K562 (cell line): Measurements from ENCODE around the gene CENPO. TPM values are rescaled to one million over a fixed set of nuclear protein-coding genes. Genes with fewer than 3 reads are reported as not detected.
A peak's percentile ranks its signal among the peaks of the same experiment; 100 is the strongest.

ENCODE experiments used
- ARID1B ChIP-seq: fragments of 450-650 bp; IDR thresholded peaks from 2 replicates; pipeline ENCODE4 v1.6.1; 2016; ENCODE audit warnings: antibody characterized with exemption, mild to moderate bottlenecking, inconsistent platforms
- CBFA2T2 ChIP-seq: fragments of 450-650 bp; conservative IDR thresholded peaks from 2 replicates; pipeline ENCODE4 v1.6.1; 2017; ENCODE audit warnings: mild to moderate bottlenecking
- CBFA2T3 ChIP-seq: fragments of 450-650 bp; IDR thresholded peaks from 2 replicates; pipeline ENCODE4 v1.6.1; 2017
- CREB5 ChIP-seq: fragments of 250-450 bp; sonication (Bioruptor Pico); IDR thresholded peaks from 2 replicates; pipeline ENCODE4 v1.5.0; 2020; ENCODE audit warnings: mild to moderate bottlenecking
- CREBBP ChIP-seq: IDR thresholded peaks from one replicate; pipeline ENCODE4 v1.6.1; 2012; ENCODE audit warnings: low read depth, mild to moderate bottlenecking, control low read depth, inconsistent platforms, low read length
- DPF2 ChIP-seq: fragments of 450-650 bp; IDR thresholded peaks from 2 replicates; pipeline ENCODE4 v1.6.1; 2016
- MEF2D ChIP-seq: conservative IDR thresholded peaks from 2 replicates; pipeline ENCODE4 v1.6.1; 2016; ENCODE audit warnings: low read depth, missing genetic modification characterization, missing compliant biosample characterization
- NCOR1 ChIP-seq: fragments of 450-650 bp; IDR thresholded peaks from 2 replicates; pipeline ENCODE4 v1.6.1; 2016; ENCODE audit warnings: mild to moderate bottlenecking, moderate library complexity
- PHTF2 ChIP-seq: fragments of 250-450 bp; sonication (Bioruptor Pico); IDR thresholded peaks from 2 replicates; pipeline ENCODE4 v1.5.0; 2021; ENCODE audit warnings: mild to moderate bottlenecking
- REST ChIP-seq, 2 experiments: fragments of 450-650 bp; formaldehyde crosslinking in 1 of 2; IDR thresholded peaks; 2 replicates each; pipeline versions ENCODE4 v1.4.0 to v1.6.1; 2014 to 2020; ENCODE audit warnings: mild to moderate bottlenecking in 2 of 2, borderline replicate concordance in 1 of 2, low read depth in 1 of 2
- SFPQ ChIP-seq: fragments of 200-400 bp; formaldehyde crosslinking; IDR thresholded peaks from 2 replicates; pipeline ENCODE4 v1.6.1; 2017; ENCODE audit warnings: mild to moderate bottlenecking, low read depth, low read length, moderate library complexity
- SIN3B ChIP-seq: fragments of 450-650 bp; IDR thresholded peaks from 2 replicates; pipeline ENCODE4 v1.6.1; 2017; ENCODE audit warnings: low read depth, mild to moderate bottlenecking, moderate library complexity
- TAL1 ChIP-seq: fragments of 450-650 bp; IDR thresholded peaks from 2 replicates; pipeline ENCODE4 v1.6.1; 2016; ENCODE audit warnings: mild to moderate bottlenecking
- TCF3 ChIP-seq: sonication (generic); formaldehyde crosslinking; IDR thresholded peaks from 2 replicates; pipeline ENCODE4 v1.4.0; 2020; ENCODE audit warnings: mild to moderate bottlenecking, missing genetic modification reagents
- TEAD4 ChIP-seq, 2 experiments: sonication (generic) in 1 of 2; formaldehyde crosslinking in 1 of 2; IDR thresholded peaks; 2 replicates each; pipeline versions ENCODE4 v1.6.1 to v1.8.0; 2012 to 2022; ENCODE audit warnings: borderline replicate concordance in 1 of 2, inconsistent platforms in 1 of 2, low read length in 1 of 2, mild to moderate bottlenecking in 1 of 2, missing genetic modification reagents in 1 of 2
- ZNF766 ChIP-seq: fragments of 200-800 bp; sonication (Bioruptor generic); conservative IDR thresholded peaks from 2 replicates; pipeline ENCODE4 v1.6.1; 2016; ENCODE audit warnings: missing genetic modification characterization, missing compliant biosample characterization
- polyA plus RNA-seq, 8 experiments: library from polyadenylated mRNA; depleted of rRNA in 4 of 8; stranded (reverse) in 5 of 8; unstranded in 3 of 8; fragments of >200 nt; fragmentation: Nextera tagmentation in 2 of 8; fragmentation: Illumina TruSeq in 1 of 8; extraction: Ambion mirVana in 2 of 8; extraction: Trizol in 1 of 8; gene quantifications; 2 replicates each; pipeline versions ENCODE4 v1.2.1 to v1.2.3, GENCODE V29; 2011 to 2014; ENCODE audit warnings: inconsistent platforms in 1 of 8, missing spikeins in 1 of 8
- total RNA-seq, 7 experiments: library from RNA; depleted of rRNA in 6 of 7; stranded (reverse); fragments of >200 nt in 6 of 7; fragmentation: Illumina TruSeq in 2 of 7; extraction: Trizol in 2 of 7; gene quantifications; 2 replicates each; pipeline versions ENCODE4 v1.2.1 to v1.2.3, GENCODE V29; 2011 to 2021; ENCODE audit warnings: low replicate concordance in 1 of 7

CENPO gene
- total and polyA plus RNA-seq, 9 of the 15 experiments (the other 6 are each of a cell fraction or from before 2014, with no cell fraction given), result 30.6 to 59.4 (median 38.9) TPM

GRCh38 chr2:24771061-24771460 lies 22.2 kb upstream of the CENPO start (continued):
- TF ChIP-seq MEF2D (tag), result 0 out of 2 replicates have a peak, but pooled peaks have one; percentile 17
- TF ChIP-seq NCOR1, result peak; percentile 55
- peak; percentile 69 for TF ChIP-seq ARID1B
- no peak for TF ChIP-seq SIN3B
- TF ChIP-seq DPF2, result peak; percentile 60; the same call in 1 of the 2 replicates
- TF ChIP-seq TAL1, result peak; percentile 51; the same call in 1 of the 2 replicates
- no peak for TF ChIP-seq SFPQ
- TF ChIP-seq CBFA2T2, result peak; percentile 58
- TF ChIP-seq REST (IDR thresholded peaks at IDR 0.05; ENCODE audit: borderline replicate concordance), result no peak
- no peak for TF ChIP-seq REST (CRISPR knock-in tag; IDR thresholded peaks at IDR 0.05; ENCODE audit: low read depth)
- TF ChIP-seq CREB5 (CRISPR knock-in tag), result no peak
- no peak for TF ChIP-seq ZNF766 (CRISPR knock-in tag)
- TF ChIP-seq CREBBP, result no peak
- peak; percentile 41; the same call in 1 of the 2 replicates for TF ChIP-seq TCF3
- peak; percentile 32; the same call in 1 of the 2 replicates for TF ChIP-seq TEAD4 (IDR thresholded peaks at IDR 0.05; ENCODE audit: low read length)
- TF ChIP-seq TEAD4 (CRISPR knock-in tag; IDR thresholded peaks at IDR 0.05; ENCODE audit: borderline replicate concordance), result no peak
- peak; percentile 79 for TF ChIP-seq CBFA2T3
- TF ChIP-seq PHTF2 (CRISPR knock-in tag), result no peak
